Measurements from ENCODE around the gene EHD1.

EHD1 gene

GRCh38 chr11:64803158-64803845, 75.1 kb downstream of the EHD1 start, which contains the start of gene MAP4K2:
Gene MAP4K2 (minus strand): TSS chr11:64803214. CDS start chr11:64803149, 65 bp downstream.
- no peak for TF ChIP-seq POLR2A (IDR thresholded peaks at IDR 0.05; ENCODE audit: low read depth, low read length)
- peak; percentile 95 for DNase-seq (ENCODE audit: insufficient read length, low spot score)
- FAIRE-seq, result peak; percentile 15

- FAIRE-seq (no peak), DNase-seq (ENCODE audit: insufficient read length, low spot score) (no peak)
- TF ChIP-seq POLR2A (IDR thresholded peaks at IDR 0.05; ENCODE audit: low read depth, low read length), result peak; percentile 46; the same call in 1 of the 2 replicates
Observed at GRCh38 chr11:64802370-64803157, 75.9 kb downstream of the EHD1 start.

All from H54 (cell line).